Trophoblast cell (in vitro differentiated cells and primary cell): ENCODE measurements around the gene PLSCR3.

Experiments
- DNase-seq, 2 donors: peaks; one replicate each; pipeline ENCODE4 v3.0.0-alpha.2; 2016
- H2AFZ ChIP-seq: 2 replicates; pipeline ENCODE4 v1.6.1; 2013; ENCODE audit warnings: low read length, moderate library complexity, mild to moderate bottlenecking; ENCODE audit not compliant: insufficient read depth, poor library complexity
- H2AK5ac ChIP-seq: 2 replicates; pipeline ENCODE4 v1.6.1; 2013; ENCODE audit warnings: mild to moderate bottlenecking, low read length
- H2BK120ac ChIP-seq: 2 replicates; pipeline ENCODE4 v1.6.1; 2013; ENCODE audit warnings: low read length, mild to moderate bottlenecking, moderate library complexity; ENCODE audit not compliant: insufficient read depth, poor library complexity
- H2BK12ac ChIP-seq: 2 replicates; pipeline ENCODE4 v1.6.1; 2013; ENCODE audit warnings: mild to moderate bottlenecking, low read length, moderate library complexity
- H2BK5ac ChIP-seq: 2 replicates; pipeline ENCODE4 v1.6.1; 2013; ENCODE audit warnings: low read length, low read depth, moderate library complexity, mild to moderate bottlenecking; ENCODE audit not compliant: poor library complexity
- H3K14ac ChIP-seq: 2 replicates; pipeline ENCODE4 v1.6.1; 2013; ENCODE audit warnings: mild to moderate bottlenecking, low read length
- H3K18ac ChIP-seq: 2 replicates; pipeline ENCODE4 v1.6.1; 2013; ENCODE audit warnings: mild to moderate bottlenecking, low read length
- H3K23ac ChIP-seq: 2 replicates; pipeline ENCODE4 v1.6.1; 2013; ENCODE audit warnings: low read length
- H3K27ac ChIP-seq: 2 replicates; pipeline ENCODE4 v1.5.1; 2013; ENCODE audit warnings: low read depth, mild to moderate bottlenecking, inconsistent platforms, low read length, moderate library complexity
- H3K27me3 ChIP-seq: 2 replicates; pipeline ENCODE4 v1.6.1; 2013; ENCODE audit warnings: inconsistent platforms, mild to moderate bottlenecking, low read length, moderate library complexity; ENCODE audit not compliant: insufficient read depth
- H3K36me3 ChIP-seq, 2 experiments: 1 replicate in 1 of 2; 2 replicates in 1 of 2; pipeline ENCODE4 v1.6.1; 2013; ENCODE audit warnings: low read length in 2 of 2, mild to moderate bottlenecking in 2 of 2, moderate library complexity in 1 of 2; ENCODE audit not compliant: insufficient read depth in 2 of 2, control insufficient read depth in 1 of 2
- H3K4ac ChIP-seq: 2 replicates; pipeline ENCODE4 v1.6.1; 2013; ENCODE audit warnings: low read depth, mild to moderate bottlenecking, low read length, moderate library complexity
- H3K4me1 ChIP-seq, 2 experiments: 1 replicate in 1 of 2; 2 replicates in 1 of 2; pipeline ENCODE4 v1.6.1; 2013; ENCODE audit warnings: low read length in 2 of 2, mild to moderate bottlenecking in 2 of 2, moderate library complexity in 1 of 2; ENCODE audit not compliant: insufficient read depth in 2 of 2, control insufficient read depth in 1 of 2
- H3K4me2 ChIP-seq: 2 replicates; pipeline ENCODE4 v1.6.1; 2013; ENCODE audit warnings: inconsistent platforms, mild to moderate bottlenecking, low read length, moderate library complexity
- H3K4me3 ChIP-seq: 2 replicates; pipeline ENCODE4 v1.5.1; 2013; ENCODE audit warnings: mild to moderate bottlenecking, low read depth, low read length, inconsistent platforms
- H3K79me1 ChIP-seq: one replicate; pipeline ENCODE4 v1.6.1; 2013; ENCODE audit warnings: low read length
- H3K79me2 ChIP-seq: 2 replicates; pipeline ENCODE4 v1.6.1; 2013; ENCODE audit warnings: low read length, mild to moderate bottlenecking; ENCODE audit not compliant: control insufficient read depth, insufficient read depth, poor library complexity
- H3K9ac ChIP-seq: 2 replicates; pipeline ENCODE4 v1.6.1; 2013; ENCODE audit warnings: mild to moderate bottlenecking, low read length
- H3K9me3 ChIP-seq: 2 replicates; pipeline ENCODE4 v1.6.1; 2013; ENCODE audit warnings: low read depth, mild to moderate bottlenecking, control low read depth, inconsistent platforms, low read length; ENCODE audit not compliant: insufficient read depth
- H4K12ac ChIP-seq: 2 replicates; pipeline ENCODE4 v1.6.1; 2013; ENCODE audit warnings: low read depth, mild to moderate bottlenecking, low read length, moderate library complexity
- H4K8ac ChIP-seq: 2 replicates; pipeline ENCODE4 v1.6.1; 2013; ENCODE audit warnings: low read depth, mild to moderate bottlenecking, low read length, moderate library complexity
- H4K91ac ChIP-seq: one replicate; pipeline ENCODE4 v1.6.1; 2013; ENCODE audit warnings: low read depth, mild to moderate bottlenecking, low read length, moderate library complexity
- WGBS: extraction: QIAGEN DNeasy Blood & Tissue Kit; methylation state at CpG from one replicate; pipeline ENCODE4 v1.1.7; 2013; ENCODE audit warnings: missing lambda C conversion rate; ENCODE audit not compliant: insufficient read length, insufficient coverage; ENCODE audit errors: extremely low coverage; 5-methylcytosine and 5-hydroxymethylcytosine counted together

Gene PLSCR3

DNA sequence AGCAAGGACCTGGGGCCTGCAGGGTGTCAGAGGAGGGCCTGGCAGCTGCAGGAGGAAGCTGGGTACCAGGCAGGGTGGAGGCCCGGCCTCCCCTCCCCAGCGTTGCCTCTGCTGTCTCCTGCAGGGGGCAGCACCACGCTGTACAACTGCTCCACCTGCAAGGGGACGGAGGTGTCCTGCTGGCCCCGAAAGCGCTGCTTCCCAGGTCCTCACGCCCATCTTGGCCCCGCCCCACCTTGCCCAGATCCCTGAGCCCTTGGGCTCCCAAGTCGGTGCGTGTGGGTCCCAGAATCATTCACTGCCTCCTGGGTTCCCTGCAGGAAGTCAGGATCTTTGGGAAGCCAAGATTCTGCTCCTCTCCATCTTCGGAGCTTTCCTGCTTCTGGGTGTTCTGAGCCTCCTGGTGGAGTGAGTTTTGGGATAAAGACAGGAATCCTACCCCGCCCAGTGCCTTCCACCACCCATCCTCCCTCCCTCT, 38.2 kb downstream of the PLSCR3 start:
- H3K18ac ChIP-seq = no peak overlapping the region
- no peak overlapping the region for H3K9ac ChIP-seq
- no peaks in the 10 kb centered on the region for H3K36me3 ChIP-seq
- H2BK5ac ChIP-seq = no peak overlapping the region
- no CpG with 5 or more reads among the region's 12 CpGs for WGBS
- H4K8ac ChIP-seq = no peak overlapping the region
- no peak overlapping the region for H3K27ac ChIP-seq
- peak; percentile 87 to 93 for DNase-seq
- H3K14ac ChIP-seq = no peak overlapping the region
- H3K4ac ChIP-seq = no peak overlapping the region
- H4K91ac ChIP-seq = no peak overlapping the region
- no peak overlapping the region for H3K4me2 ChIP-seq
- H3K9me3 ChIP-seq = no peaks in the 10 kb centered on the region
- H3K79me2 ChIP-seq = peaks cover 9% of the 10 kb centered on the region
- no peak overlapping the region for H2AFZ ChIP-seq
- H4K12ac ChIP-seq = no peak overlapping the region
- no peak overlapping the region for H3K23ac ChIP-seq
- peaks cover 13% of the 10 kb centered on the region for H3K79me1 ChIP-seq
- H2AK5ac ChIP-seq = no peak overlapping the region
- H3K4me1 ChIP-seq = peaks cover 17 to 20% of the 10 kb centered on the region in 2 experiments
- no peaks in the 10 kb centered on the region for H3K27me3 ChIP-seq
- no peak overlapping the region for H3K4me3 ChIP-seq
- no peak overlapping the region for H2BK12ac ChIP-seq
- no peak overlapping the region for H2BK120ac ChIP-seq

DNA sequence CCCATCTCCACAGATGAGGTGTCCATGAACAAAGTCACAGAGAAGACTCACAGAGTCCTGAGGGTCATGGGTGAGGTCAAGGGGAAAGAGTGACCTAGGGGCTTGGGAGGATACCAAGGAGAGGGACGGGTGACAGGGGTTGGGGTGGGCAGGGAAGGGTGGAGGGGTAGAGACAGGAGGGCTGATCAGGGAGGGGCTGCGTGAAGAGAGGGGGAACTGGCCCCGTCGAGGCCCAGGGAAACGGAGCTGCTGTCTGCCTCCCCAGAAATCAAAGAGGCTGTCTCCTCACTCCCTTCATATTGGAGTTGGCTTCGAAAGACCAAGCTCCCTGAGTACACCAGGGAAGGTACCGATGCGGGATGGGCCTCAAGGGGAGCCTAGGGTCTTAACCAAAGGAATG, 38.8 kb downstream of the PLSCR3 start:
- no peak overlapping the region for H2AK5ac ChIP-seq
- H2AFZ ChIP-seq = no peak overlapping the region
- no peak overlapping the region for H2BK12ac ChIP-seq
- no peak overlapping the region for H3K9ac ChIP-seq
- H4K91ac ChIP-seq = no peak overlapping the region
- H2BK120ac ChIP-seq = no peak overlapping the region
- no peak overlapping the region for H3K18ac ChIP-seq
- no peak overlapping the region for H3K23ac ChIP-seq
- H3K79me1 ChIP-seq = peaks cover 18% of the 10 kb centered on the region
- no peak overlapping the region for H3K27ac ChIP-seq
- H3K27me3 ChIP-seq = no peaks in the 10 kb centered on the region
- H3K4me3 ChIP-seq = no peak overlapping the region
- no peak overlapping the region for H4K8ac ChIP-seq
- no peaks in the 10 kb centered on the region for H3K36me3 ChIP-seq
- H3K79me2 ChIP-seq = peaks cover 13% of the 10 kb centered on the region
- no peak overlapping the region for H2BK5ac ChIP-seq
- no peaks in the 10 kb centered on the region for H3K9me3 ChIP-seq
- peaks cover 17 to 20% of the 10 kb centered on the region in 2 experiments for H3K4me1 ChIP-seq
- no peak overlapping the region for H3K4ac ChIP-seq
- no peak overlapping the region for H3K4me2 ChIP-seq
- DNase-seq = no peak
- no CpG with 5 or more reads among the region's 8 CpGs for WGBS
- no peak overlapping the region for H3K14ac ChIP-seq
- H4K12ac ChIP-seq = no peak overlapping the region

DNA sequence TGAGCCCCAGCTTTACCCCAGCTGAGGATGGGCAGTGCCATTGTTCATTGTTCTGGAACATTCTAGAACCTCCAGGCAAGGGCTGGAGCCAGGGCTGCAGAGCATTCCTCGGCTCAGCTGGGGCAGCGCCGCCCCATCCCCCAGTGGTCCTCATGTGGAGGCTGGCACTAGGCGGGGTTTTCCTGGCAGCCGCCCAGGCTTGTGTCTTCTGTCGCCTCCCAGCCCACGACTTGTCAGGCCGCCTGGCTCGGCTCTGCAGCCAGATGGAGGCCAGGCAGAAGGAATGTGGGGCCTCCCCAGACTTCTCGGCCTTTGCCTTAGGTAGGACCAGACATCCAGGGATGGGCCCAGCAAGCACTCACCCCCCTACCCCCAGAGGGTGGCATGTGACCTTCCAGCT, 39.3 kb downstream of the PLSCR3 start, which contains the start of gene TMEM95:
TMEM95 (plus strand) TSS at position 104 of the 400 bp plus-strand sequence; CDS start at position 153, 49 bp downstream.
- WGBS = no CpG with 5 or more reads among the region's 10 CpGs
- H3K79me1 ChIP-seq = peaks cover 19% of the 10 kb centered on the region
- H2BK120ac ChIP-seq = no peak within 1 kb of the TSS

GRCh38 chr17:7354262-7354843, 40.0 kb downstream of the PLSCR3 start:
- Histone ChIP-seq H4K12ac (no peak overlapping the region), H2BK12ac (no peak overlapping the region), H3K4me1 (peaks cover 20 to 24% of the 10 kb centered on the region in 2 experiments), H3K4me3 (no peak overlapping the region), H3K36me3 (no peaks in the 10 kb centered on the region), H3K18ac (no peak overlapping the region), H4K91ac (no peak overlapping the region), H3K9me3 (no peaks in the 10 kb centered on the region), H3K27ac (no peak overlapping the region), H2BK120ac (no peak overlapping the region), H3K14ac (no peak overlapping the region), H2AFZ (no peak overlapping the region), H3K79me1 (peaks cover 22% of the 10 kb centered on the region), H3K4ac (no peak overlapping the region), H4K8ac (no peak overlapping the region), H3K9ac (no peak overlapping the region), H3K79me2 (peaks cover 13% of the 10 kb centered on the region), H3K23ac (no peak overlapping the region), H2BK5ac (no peak overlapping the region), H2AK5ac (peak overlapping the region; percentile 15), H3K4me2 (no peak overlapping the region), H3K27me3 (no peaks in the 10 kb centered on the region)
- peak; percentile 52 to 63 for DNase-seq
- no CpG with 5 or more reads among the region's 9 CpGs for WGBS

More for the DNA sequence above, 39.3 kb downstream of the PLSCR3 start, which contains the start of gene TMEM95:
- Histone ChIP-seq H3K4me2 (no peak within 1 kb of the TSS), H4K12ac (no peak within 1 kb of the TSS), H3K14ac (no peak within 1 kb of the TSS), H3K23ac (no peak within 1 kb of the TSS), H3K9me3 (no peaks in the 10 kb centered on the region), H3K36me3 (no peaks in the 10 kb centered on the region), H3K18ac (no peak within 1 kb of the TSS), H3K4me1 (peaks cover 17 to 20% of the 10 kb centered on the region in 2 experiments), H2BK12ac (no peak within 1 kb of the TSS), H2BK5ac (no peak within 1 kb of the TSS), H3K27me3 (no peaks in the 10 kb centered on the region), H4K8ac (no peak within 1 kb of the TSS), H4K91ac (no peak within 1 kb of the TSS), H2AK5ac (peak within 1 kb of the TSS; percentile 15), H3K4me3 (no peak within 1 kb of the TSS), H3K4ac (no peak within 1 kb of the TSS), H3K27ac (no peak within 1 kb of the TSS), H3K79me2 (peaks cover 13% of the 10 kb centered on the region), H2AFZ (no peak within 1 kb of the TSS), H3K9ac (no peak within 1 kb of the TSS)
- no peak for DNase-seq
